WTC11 (cell line): ENCODE results near the gene EN2. TPM values are rescaled to one million over a fixed set of nuclear protein-coding genes. Genes with fewer than 3 reads are reported as not detected.

Experiments
- ATAC-seq: fragments of 200-7000 bp; cut with Tn5 transposase; 2 replicates; pipeline ENCODE4 v1.10.0; 2021; ENCODE audit warnings: mild to moderate bottlenecking, moderate library complexity
- CTCF ChIA-PET: fragments of 300-600 bp; sonication (Branson Sonifier 250); formaldehyde crosslinking; loops from one replicate; lab custom pipeline; 2021; ENCODE audit warnings: antibody characterized with exemption; lab: Charles Lee
- POLR2A ChIA-PET: fragments of 350-600 bp; sonication (Branson Sonifier 250); formaldehyde crosslinking; loops from one replicate; lab custom pipeline; 2021; ENCODE audit warnings: antibody characterized with exemption; lab: Charles Lee
- DNase-seq: peaks from one replicate; pipeline ENCODE4 v3.0.0; 2021; ENCODE audit warnings: low spot score
- H3K27ac Mint-ChIP-seq: 2 replicates; pipeline ENCODE4 v1.8.0; 2021; ENCODE audit warnings: mixed read lengths
- H3K27me3 Mint-ChIP-seq: 2 replicates; pipeline ENCODE4 v1.8.0; 2021; ENCODE audit warnings: low read depth, mild to moderate bottlenecking, moderate library complexity, mixed read lengths
- H3K36me3 Mint-ChIP-seq: 2 replicates; pipeline ENCODE4 v1.8.0; 2021; ENCODE audit warnings: mixed read lengths
- H3K4me1 Mint-ChIP-seq: 2 replicates; pipeline ENCODE4 v1.8.0; 2022; ENCODE audit warnings: mixed read lengths
- H3K4me3 Mint-ChIP-seq: 2 replicates; pipeline ENCODE4 v1.8.0; 2021; ENCODE audit warnings: mild to moderate bottlenecking, moderate library complexity, mixed read lengths
- H3K9me3 Mint-ChIP-seq: 2 replicates; pipeline ENCODE4 v1.8.0; 2021; ENCODE audit warnings: mixed read lengths
- AR ChIP-seq: fragments of 250-450 bp; sonication (Bioruptor Pico); IDR thresholded peaks from 2 replicates; pipeline ENCODE4 v1.9.0; 2021; ENCODE audit warnings: mild to moderate bottlenecking
- ATF1 ChIP-seq: sonication (generic); formaldehyde crosslinking; IDR thresholded peaks from 2 replicates; pipeline ENCODE4 v1.8.1; 2023; ENCODE audit warnings: mild to moderate bottlenecking, moderate library complexity, missing genetic modification reagents
- CBFB ChIP-seq: sonication (generic); formaldehyde crosslinking; IDR thresholded peaks from 2 replicates; pipeline ENCODE4 v1.8.1; 2022; ENCODE audit warnings: mild to moderate bottlenecking, low read depth, missing genetic modification reagents
- ELF4 ChIP-seq: sonication (generic); formaldehyde crosslinking; IDR thresholded peaks from 2 replicates; pipeline ENCODE4 v1.8.1; 2022; ENCODE audit warnings: low read depth, mild to moderate bottlenecking, moderate library complexity, missing genetic modification reagents
- GABPB1 ChIP-seq: sonication (generic); formaldehyde crosslinking; IDR thresholded peaks from 2 replicates; pipeline ENCODE4 v1.8.1; 2023; ENCODE audit warnings: mild to moderate bottlenecking, missing genetic modification reagents
- IRF2 ChIP-seq: sonication (generic); formaldehyde crosslinking; IDR thresholded peaks from 2 replicates; pipeline ENCODE4 v1.8.0; 2022; ENCODE audit warnings: low read depth, missing genetic modification reagents, borderline replicate concordance
- JUN ChIP-seq: sonication (generic); formaldehyde crosslinking; IDR thresholded peaks from 2 replicates; pipeline ENCODE4 v1.8.0; 2023; ENCODE audit warnings: mild to moderate bottlenecking, missing genetic modification reagents
- NFATC4 ChIP-seq: fragments of 250-450 bp; sonication (Bioruptor Pico); IDR thresholded peaks from 2 replicates; pipeline ENCODE4 v1.9.0; 2021; ENCODE audit warnings: mild to moderate bottlenecking
- OVOL2 ChIP-seq: fragments of 250-450 bp; sonication (Bioruptor Pico); IDR thresholded peaks from 2 replicates; pipeline ENCODE4 v1.9.0; 2021; ENCODE audit warnings: mild to moderate bottlenecking, borderline replicate concordance
- RELA ChIP-seq: sonication (generic); formaldehyde crosslinking; IDR thresholded peaks from 2 replicates; pipeline ENCODE4 v1.8.1; 2022; ENCODE audit warnings: missing genetic modification reagents, mild to moderate bottlenecking, borderline replicate concordance
- SOX15 ChIP-seq: fragments of 250-450 bp; sonication (Bioruptor Pico); IDR thresholded peaks from 2 replicates; pipeline ENCODE4 v1.9.0; 2021; ENCODE audit warnings: mild to moderate bottlenecking
- SP1 ChIP-seq: sonication (generic); formaldehyde crosslinking; conservative IDR thresholded peaks from 2 replicates; pipeline ENCODE4 v1.8.1; 2022; ENCODE audit warnings: missing genetic modification reagents
- TCF7 ChIP-seq: sonication (generic); formaldehyde crosslinking; IDR thresholded peaks from 2 replicates; pipeline ENCODE4 v1.8.0; 2022; ENCODE audit warnings: mild to moderate bottlenecking, low read depth, missing genetic modification reagents, moderate library complexity
- TEAD4 ChIP-seq: sonication (generic); formaldehyde crosslinking; IDR thresholded peaks from 2 replicates; pipeline ENCODE4 v1.8.0; 2022; ENCODE audit warnings: mild to moderate bottlenecking, missing genetic modification reagents
- USF2 ChIP-seq: sonication (generic); formaldehyde crosslinking; IDR thresholded peaks from 2 replicates; pipeline ENCODE4 v1.8.1; 2023; ENCODE audit warnings: mild to moderate bottlenecking, missing genetic modification reagents, moderate library complexity
- ZMAT4 ChIP-seq: fragments of 250-450 bp; sonication (Bioruptor Pico); IDR thresholded peaks from 2 replicates; pipeline ENCODE4 v1.9.0; 2021; ENCODE audit warnings: mild to moderate bottlenecking
- ZNF121 ChIP-seq: sonication (generic); formaldehyde crosslinking; IDR thresholded peaks from 2 replicates; pipeline ENCODE4 v1.8.0; 2023; ENCODE audit warnings: missing genetic modification reagents
- ZNF263 ChIP-seq: sonication (generic); formaldehyde crosslinking; IDR thresholded peaks from 2 replicates; pipeline ENCODE4 v1.8.1; 2022; ENCODE audit warnings: low read depth, mild to moderate bottlenecking, moderate library complexity, missing genetic modification reagents
- ZNF512 ChIP-seq: sonication (generic); formaldehyde crosslinking; IDR thresholded peaks from 2 replicates; pipeline ENCODE4 v1.8.1; 2022; ENCODE audit warnings: missing genetic modification reagents, borderline replicate concordance
- ZNF671 ChIP-seq: fragments of 250-450 bp; sonication (Bioruptor Pico); IDR thresholded peaks from 2 replicates; pipeline ENCODE4 v1.8.0; 2021; ENCODE audit warnings: mild to moderate bottlenecking
- total RNA-seq: library from RNA; stranded (reverse); gene quantifications from 3 replicates; pipeline ENCODE4 v1.2.3, GENCODE V29; 2021

The EN2 gene
- total RNA-seq, 1 experiment from 2014 or later, result not detected

- no peak overlapping the region for H3K27ac Mint-ChIP-seq
- ATAC-seq (no peak), DNase-seq (no peak)
- H3K9me3 Mint-ChIP-seq, result no peaks in the 10 kb centered on the region
- ChIA-PET CTCF (interaction anchor here (0.6 to 2.5 kb wide), 4 partner anchors 22 to 112 kb away, joined by 3 to 6 read pairs (median 4); no protein-coding TSS in a partner anchor), POLR2A (no interaction called here)
- TF ChIP-seq NFATC4 (CRISPR knock-in tag) (no peak), CBFB (CRISPR knock-in tag) (no peak), GABPB1 (no peak), USF2 (CRISPR knock-in tag) (no peak), TCF7 (CRISPR knock-in tag) (no peak), ZNF121 (CRISPR knock-in tag) (no peak), TEAD4 (no peak), SP1 (CRISPR knock-in tag) (no peak), ZNF671 (CRISPR knock-in tag) (no peak), ZNF512 (CRISPR knock-in tag) (no peak)
- peaks cover 95% of the 10 kb centered on the region for H3K27me3 Mint-ChIP-seq
- H3K4me1 Mint-ChIP-seq, result peaks cover 54% of the 10 kb centered on the region
- no peaks in the 10 kb centered on the region for H3K36me3 Mint-ChIP-seq
- H3K4me3 Mint-ChIP-seq, result peak overlapping the region; percentile 91
Measured at GRCh38 chr7:155510975-155511701, 53.2 kb downstream of the EN2 start.

- ChIA-PET CTCF (interaction anchor here (0.6 kb wide), 1 partner anchor 40 kb away, joined by 3 read pairs; no protein-coding TSS in a partner anchor), POLR2A (no interaction called here)
- peaks cover 95% of the 10 kb centered on the region for H3K27me3 Mint-ChIP-seq
- no peak overlapping the region for H3K27ac Mint-ChIP-seq
- H3K4me1 Mint-ChIP-seq, result peaks cover 53% of the 10 kb centered on the region
- DNase-seq, result no peak
- peak overlapping the region; percentile 91 for H3K4me3 Mint-ChIP-seq
- TF ChIP-seq ZMAT4 (CRISPR knock-in tag) (no peak), IRF2 (CRISPR knock-in tag) (no peak), ATF1 (no peak), OVOL2 (CRISPR knock-in tag) (no peak), RELA (CRISPR knock-in tag) (no peak), JUN (CRISPR knock-in tag) (no peak), ZNF512 (CRISPR knock-in tag) (no peak), AR (CRISPR knock-in tag) (no peak), NFATC4 (CRISPR knock-in tag) (no peak), ZNF263 (CRISPR knock-in tag) (no peak), TEAD4 (no peak), ELF4 (CRISPR knock-in tag) (no peak), SOX15 (no peak)
- TF ChIP-seq, all 79 proteins: peak for 0
- H3K36me3 Mint-ChIP-seq, result no peaks in the 10 kb centered on the region
- ATAC-seq, result no peak
- H3K9me3 Mint-ChIP-seq, result no peaks in the 10 kb centered on the region
Measured at GRCh38 chr7:155511702-155511996, 53.7 kb downstream of the EN2 start.
